CD4-positive, alpha-beta T cell (primary cell): Measurements from ENCODE around the gene OLFML3. TPM values are rescaled to one million over a fixed set of nuclear protein-coding genes. Genes with fewer than 3 reads are reported as not detected.

Experiments
- ATAC-seq: fragments of 200-7000 bp; cut with Tn5 transposase; one replicate; pipeline ENCODE4 v1.10.0; 2022; ENCODE audit warnings: mild to moderate bottlenecking; ENCODE audit not compliant: poor library complexity
- CTCF ChIA-PET: fragments of 350-600 bp; sonication (Branson Sonifier 250); formaldehyde crosslinking; loops from one replicate; lab custom pipeline; 2021; ENCODE audit warnings: antibody characterized with exemption, inconsistent platforms; lab: Charles Lee
- POLR2A ChIA-PET: fragments of 350-600 bp; sonication (Branson Sonifier 250); formaldehyde crosslinking; loops from one replicate; lab custom pipeline; 2021; ENCODE audit warnings: antibody characterized with exemption, inconsistent platforms; lab: Charles Lee
- DNase-seq, 14 experiments: peaks; one replicate each; pipeline ENCODE4 v3.0.0-alpha.2; 2013 to 2020; ENCODE audit warnings: mixed read lengths in 2 of 14
- H3K27ac ChIP-seq, 2 donors: one replicate each; pipeline versions ENCODE4 v1.5.1 to v1.7.0; 2013; ENCODE audit warnings: low read length in 2 of 2, low read depth in 1 of 2, mild to moderate bottlenecking in 1 of 2
- H3K27me3 ChIP-seq, 2 experiments: 1 replicate in 1 of 2; 2 replicates in 1 of 2; pipeline versions ENCODE4 v1.6.1 to v1.7.0; 2013; ENCODE audit warnings: low read length in 2 of 2, control low read depth in 1 of 2, mild to moderate bottlenecking in 1 of 2, moderate library complexity in 1 of 2; ENCODE audit not compliant: insufficient read depth in 2 of 2, control insufficient read depth in 1 of 2
- H3K36me3 ChIP-seq: one replicate; pipeline ENCODE4 v1.6.1; 2013; ENCODE audit warnings: low read length, control low read depth; ENCODE audit not compliant: insufficient read depth
- H3K4me1 ChIP-seq: one replicate; pipeline ENCODE4 v1.6.1; 2013; ENCODE audit warnings: low read length, control low read depth; ENCODE audit not compliant: insufficient read depth
- H3K4me3 ChIP-seq: one replicate; pipeline ENCODE4 v1.5.1; 2013; ENCODE audit warnings: mild to moderate bottlenecking, low read length, moderate library complexity
- H3K9me3 ChIP-seq, 2 experiments: 1 replicate in 1 of 2; 2 replicates in 1 of 2; pipeline versions ENCODE4 v1.6.1 to v1.7.0; 2013; ENCODE audit warnings: low read length in 2 of 2, mild to moderate bottlenecking in 2 of 2, control low read depth in 1 of 2, moderate library complexity in 1 of 2; ENCODE audit not compliant: control insufficient read depth in 1 of 2, insufficient read depth in 1 of 2
- H3K27ac Mint-ChIP-seq: one replicate; pipeline ENCODE4 v1.8.0; 2020; ENCODE audit warnings: mixed read lengths
- H3K27me3 Mint-ChIP-seq: one replicate; pipeline ENCODE4 v1.8.0; 2021; ENCODE audit warnings: mixed read lengths
- H3K36me3 Mint-ChIP-seq: one replicate; pipeline ENCODE4 v1.8.0; 2021; ENCODE audit warnings: low read depth, mixed read lengths
- H3K4me1 Mint-ChIP-seq: one replicate; pipeline ENCODE4 v1.8.0; 2021; ENCODE audit warnings: low read depth, mixed read lengths
- H3K4me3 Mint-ChIP-seq: one replicate; pipeline ENCODE4 v1.8.0; 2020; ENCODE audit warnings: mild to moderate bottlenecking, mixed read lengths
- H3K9me3 Mint-ChIP-seq: one replicate; pipeline ENCODE4 v1.8.0; 2020; ENCODE audit warnings: mixed read lengths
- intact Hi-C, 2 experiments: fragments of 100-400 bp; cut with DNase I in 1 of 2; cut with micrococcal nuclease in 1 of 2; formaldehyde crosslinking; loops; one replicate each; pipeline versions ENCODE4 v1.15.1 to v1.9.0; 2023 to 2025; cut with DNase I, micrococcal nuclease
- total RNA-seq, 174 experiments: library from RNA in 2 of 174; stranded (reverse) in 2 of 174; gene quantifications; one replicate each; pipeline ENCODE4 v1.2.3 and lab custom pipeline; 2021 to 2026
- TF ChIP-seq, protein P1 (sequence below): fragments of 200-600 bp; IDR thresholded peaks from one replicate; pipeline ENCODE4 v1.8.0; 2022; ENCODE audit warnings: antibody characterized with exemption, mild to moderate bottlenecking

Gene OLFML3
- total RNA-seq, 2 experiments from 2014 or later: 0.30 to 0.31 TPM

DNA sequence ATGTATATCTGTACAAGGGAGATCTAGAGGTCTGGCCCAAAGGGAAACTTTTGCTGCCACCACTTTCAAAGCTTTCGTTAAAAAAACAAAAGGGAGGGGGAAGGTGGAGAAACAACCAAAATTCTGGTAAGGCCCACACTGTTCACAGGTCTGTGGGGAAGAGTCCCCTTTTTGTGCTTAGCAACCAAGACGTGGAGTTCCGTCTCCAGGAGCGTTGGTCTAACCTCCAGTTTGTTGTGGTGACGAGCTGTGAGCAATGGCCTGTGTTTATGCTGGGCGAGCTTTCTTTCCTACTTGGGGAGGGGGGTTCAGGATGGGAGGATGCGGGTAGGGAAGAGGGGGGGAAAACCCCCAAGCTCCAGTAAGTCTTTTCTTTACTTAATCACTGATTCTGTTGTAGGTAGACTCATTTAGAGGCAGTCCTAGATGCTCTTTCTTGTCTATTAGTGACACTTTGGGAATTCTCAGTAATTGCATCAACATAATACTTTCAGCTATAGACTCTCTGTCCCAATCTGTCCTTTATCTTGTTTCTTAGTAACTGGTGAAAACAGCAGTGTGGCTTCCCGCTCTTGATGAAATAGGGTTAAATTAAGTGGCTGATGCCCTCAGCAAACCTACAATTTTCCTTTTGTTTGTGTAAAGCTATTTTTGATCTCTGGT is 48.6 kb upstream of the OLFML3 start:
- CTCF ChIA-PET: interaction anchor here (0.7 to 5.7 kb wide), 13 partner anchors 10 to 352 kb away, joined by 3 to 60 read pairs (median 7); partner anchors contain the start of genes AP4B1, DCLRE1B and RSBN1
- H3K36me3 ChIP-seq: no peaks in the 10 kb centered on the region
- H3K4me3 Mint-ChIP-seq: peak overlapping the region; percentile 92
- peaks cover 41% of the 10 kb centered on the region for H3K4me1 ChIP-seq
- ATAC-seq: peak; percentile 31
- no peaks in the 10 kb centered on the region for H3K9me3 ChIP-seq
- DNase-seq: peak; percentile 22 to 96 (median 60)
- H3K27ac Mint-ChIP-seq: peak overlapping the region; percentile 100
- intact Hi-C loops: loop anchor here (1.0 to 5.0 kb wide), 5 partner anchors 10 to 118 kb away; partner anchors contain the start of genes PTPN22 (in 2 of the 2) and RSBN1 (in 1 of the 2)
- peak overlapping the region; percentile 98 for H3K27ac ChIP-seq
- H3K9me3 Mint-ChIP-seq: no peaks in the 10 kb centered on the region
- H3K4me3 ChIP-seq: peak overlapping the region; percentile 96
- POLR2A ChIA-PET: interaction anchor here (0.6 to 10.1 kb wide), 27 partner anchors 9 to 1312 kb away, joined by 3 to 256 read pairs (median 4); partner anchors contain the start of genes AP4B1, DCLRE1B, NRAS and OLFML3
- H3K4me1 Mint-ChIP-seq: peaks cover 68% of the 10 kb centered on the region
- H3K27me3 ChIP-seq: no peaks in the 10 kb centered on the region
- no peaks in the 10 kb centered on the region for H3K27me3 Mint-ChIP-seq
- peaks cover 38% of the 10 kb centered on the region for H3K36me3 Mint-ChIP-seq
- TF ChIP-seq, protein P1, sequence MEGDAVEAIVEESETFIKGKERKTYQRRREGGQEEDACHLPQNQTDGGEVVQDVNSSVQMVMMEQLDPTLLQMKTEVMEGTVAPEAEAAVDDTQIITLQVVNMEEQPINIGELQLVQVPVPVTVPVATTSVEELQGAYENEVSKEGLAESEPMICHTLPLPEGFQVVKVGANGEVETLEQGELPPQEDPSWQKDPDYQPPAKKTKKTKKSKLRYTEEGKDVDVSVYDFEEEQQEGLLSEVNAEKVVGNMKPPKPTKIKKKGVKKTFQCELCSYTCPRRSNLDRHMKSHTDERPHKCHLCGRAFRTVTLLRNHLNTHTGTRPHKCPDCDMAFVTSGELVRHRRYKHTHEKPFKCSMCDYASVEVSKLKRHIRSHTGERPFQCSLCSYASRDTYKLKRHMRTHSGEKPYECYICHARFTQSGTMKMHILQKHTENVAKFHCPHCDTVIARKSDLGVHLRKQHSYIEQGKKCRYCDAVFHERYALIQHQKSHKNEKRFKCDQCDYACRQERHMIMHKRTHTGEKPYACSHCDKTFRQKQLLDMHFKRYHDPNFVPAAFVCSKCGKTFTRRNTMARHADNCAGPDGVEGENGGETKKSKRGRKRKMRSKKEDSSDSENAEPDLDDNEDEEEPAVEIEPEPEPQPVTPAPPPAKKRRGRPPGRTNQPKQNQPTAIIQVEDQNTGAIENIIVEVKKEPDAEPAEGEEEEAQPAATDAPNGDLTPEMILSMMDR: no peak

DNA sequence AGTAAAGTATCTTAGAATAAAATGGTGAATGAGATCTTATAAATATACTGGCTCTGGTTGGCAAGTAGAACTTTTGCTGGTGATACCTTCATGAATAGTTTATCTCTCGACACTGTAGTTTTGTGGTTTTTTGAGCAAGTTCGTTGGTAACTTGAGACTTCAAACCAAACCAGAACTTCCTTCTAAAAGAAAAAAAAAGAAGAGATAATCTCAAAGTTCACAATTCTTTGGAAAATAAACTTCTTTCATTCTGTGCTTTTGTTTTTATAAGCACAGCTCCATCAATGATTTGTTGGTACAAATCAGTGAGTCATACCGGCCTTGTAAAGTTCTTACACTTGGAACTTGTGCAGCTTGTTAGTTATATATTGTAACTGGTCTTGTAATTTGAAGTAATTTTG is 47.8 kb upstream of the OLFML3 start:
- H3K4me3 ChIP-seq: peak overlapping the region; percentile 96
- no peaks in the 10 kb centered on the region for H3K27me3 ChIP-seq
- ChIA-PET CTCF (interaction anchor here (0.6 to 5.7 kb wide), 8 partner anchors 9 to 351 kb away, joined by 3 to 60 read pairs (median 12); partner anchors contain the start of genes AP4B1, DCLRE1B and RSBN1), POLR2A (interaction anchor here (0.6 to 10.1 kb wide), 18 partner anchors 8 to 919 kb away, joined by 3 to 256 read pairs (median 4); partner anchors contain the start of genes AP4B1, DCLRE1B, NRAS and PHTF1)
- peak in 3 of 14 experiments; percentile 63 to 76 (median 72) for DNase-seq
- peaks cover 38% of the 10 kb centered on the region for H3K36me3 Mint-ChIP-seq
- H3K4me1 ChIP-seq: peaks cover 47% of the 10 kb centered on the region
- no peaks in the 10 kb centered on the region for H3K9me3 Mint-ChIP-seq
- intact Hi-C loops: loop anchor here (1.0 to 5.0 kb wide), 3 partner anchors 9 to 59 kb away; partner anchors contain the start of gene PTPN22 (in 1 of the 2)
- no peaks in the 10 kb centered on the region for H3K9me3 ChIP-seq
- H3K27me3 Mint-ChIP-seq: no peaks in the 10 kb centered on the region
- H3K36me3 ChIP-seq: no peaks in the 10 kb centered on the region
- peak overlapping the region; percentile 100 for H3K27ac Mint-ChIP-seq
- H3K4me1 Mint-ChIP-seq: peaks cover 74% of the 10 kb centered on the region
- H3K4me3 Mint-ChIP-seq: peak overlapping the region; percentile 92
- TF ChIP-seq, protein P1: no peak
- peak overlapping the region; percentile 98 for H3K27ac ChIP-seq
- peak; percentile 5 for ATAC-seq

DNA sequence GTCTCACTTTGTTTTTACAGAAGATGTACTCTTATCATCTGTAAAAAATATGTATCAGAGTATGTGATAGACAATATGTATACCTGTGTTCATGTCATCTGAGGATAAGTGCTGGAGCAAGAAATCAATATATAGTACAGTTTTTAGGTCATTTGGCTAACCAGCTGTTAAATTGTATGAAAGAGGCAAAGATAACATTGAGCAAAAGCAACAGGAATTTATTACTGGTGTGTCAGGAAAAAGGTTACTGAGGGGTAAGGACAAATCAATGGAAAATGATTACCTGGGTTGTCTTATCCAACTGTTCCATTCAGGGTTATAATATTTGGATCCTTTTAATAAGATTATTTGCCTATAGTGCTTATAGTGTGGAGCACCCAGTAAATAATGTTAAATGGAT is 45.3 kb upstream of the OLFML3 start:
- ATAC-seq (no peak), DNase-seq (no peak)
- Histone ChIP-seq H3K4me1 (peaks cover 55% of the 10 kb centered on the region), H3K36me3 (no peaks in the 10 kb centered on the region), H3K4me3 (no peak overlapping the region), H3K27me3 (no peaks in the 10 kb centered on the region), H3K9me3 (no peaks in the 10 kb centered on the region), H3K27ac (peak overlapping the region in 1 of 2 donors; percentile 98)
- Mint-ChIP-seq H3K4me3 (peak overlapping the region; percentile 70), H3K36me3 (peaks cover 41% of the 10 kb centered on the region), H3K9me3 (no peaks in the 10 kb centered on the region), H3K27ac (peak overlapping the region; percentile 100), H3K4me1 (peaks cover 81% of the 10 kb centered on the region), H3K27me3 (no peaks in the 10 kb centered on the region)
- TF ChIP-seq, protein P1: no peak
- ChIA-PET POLR2A (interaction anchor here (0.6 to 10.1 kb wide), 4 partner anchors 16 to 122 kb away, joined by 3 to 245 read pairs (median 4); partner anchors contain the start of gene RSBN1), CTCF (interaction anchor here (1.0 kb wide), 1 partner anchor 30 kb away, joined by 4 read pairs; no protein-coding TSS in a partner anchor)
- intact Hi-C loops: loop anchor here in 1 of 2 experiments (5.0 kb wide), 1 partner anchor 62 kb away; the partner anchor contains the start of gene PTPN22
